ENCODE results near the gene TTLL11. TPM values are rescaled to one million over a fixed set of nuclear protein-coding genes. Genes with fewer than 3 reads are reported as not detected.

The TTLL11 gene
- total and polyA plus RNA-seq, 2 of the 8 experiments (the other 6 are each of a cell fraction or from before 2014, with no cell fraction given): 0.56 to 0.80 TPM

- POLR2A ChIA-PET (ENCODE audit: partially characterized antibody): no interaction called here
- Histone ChIP-seq H3K23me2 (ENCODE audit: low read depth, low read length) (no peaks in the 10 kb centered on the region), H3K4me1 (replicated peaks in 1 of 4; ENCODE audit: control insufficient read depth in 3 of 4, insufficient read depth in 4 of 4, low read length in 3 of 4) (no peaks in the 10 kb centered on the region; a peak in 1 of 7 replicates), H3K27ac (ENCODE audit: low read depth, low read length) (no peak overlapping the region), H3K4ac (replicated peaks; ENCODE audit: insufficient read length, low read depth, low read length) (no peak overlapping the region), H3K79me2 (ENCODE audit: control insufficient read depth in 1 of 2, insufficient read depth in 2 of 2, low read length in 2 of 2) (no peaks in the 10 kb centered on the region), H3K27me3 (replicated peaks in 1 of 4; ENCODE audit: control insufficient read depth in 3 of 4, extremely low read depth in 1 of 4, insufficient read depth in 3 of 4, low read length in 3 of 4) (no peaks in the 10 kb centered on the region), H4K91ac (replicated peaks; ENCODE audit: insufficient read length, low read length) (no peak overlapping the region), H3K9ac (replicated peaks in 1 of 4; ENCODE audit: extremely low read depth in 1 of 4, low read depth in 3 of 4, low read length in 3 of 4) (no peak overlapping the region), H3K14ac (ENCODE audit: insufficient read length) (no peak overlapping the region), H2AFZ (ENCODE audit: low read length) (no peak overlapping the region), H2AK5ac (ENCODE audit: low read depth, low read length) (no peak overlapping the region), H3K56ac (replicated peaks; ENCODE audit: insufficient read length, low read depth, low read length) (no peak overlapping the region), H2BK20ac (ENCODE audit: low read length) (no peak overlapping the region), H4K20me1 (replicated peaks in 1 of 2; ENCODE audit: control insufficient read depth in 1 of 2, insufficient read depth in 2 of 2, low read length in 2 of 2) (no peaks in the 10 kb centered on the region), H2BK12ac (ENCODE audit: low read depth, low read length) (no peak overlapping the region), H3K36me3 (ENCODE audit: control insufficient read depth in 2 of 4, insufficient read depth in 4 of 4, low read length in 3 of 4) (no peaks in the 10 kb centered on the region), H3K23ac (ENCODE audit: insufficient read length) (no peak overlapping the region), H3K18ac (ENCODE audit: extremely low read depth, low read length) (no peak overlapping the region), H3K4me3 (ENCODE audit: extremely low read depth in 1 of 4, insufficient read depth in 2 of 4, low read depth in 3 of 4, low read length in 4 of 4) (no peak overlapping the region), H3K4me2 (ENCODE audit: insufficient read depth in 1 of 2, low read depth in 2 of 2, low read length in 2 of 2) (no peak overlapping the region), H3K79me1 (ENCODE audit: low read depth, low read length) (no peaks in the 10 kb centered on the region), H2BK120ac (replicated peaks; ENCODE audit: low read depth, low read length) (no peak overlapping the region), H3K9me3 (ENCODE audit: insufficient read depth in 2 of 2, low read depth in 1 of 2, low read length in 1 of 2) (no peaks in the 10 kb centered on the region), H4K5ac (ENCODE audit: insufficient read length, low read depth, low read length) (no peak overlapping the region), H2BK15ac (ENCODE audit: low read length) (no peak overlapping the region), H4K8ac (ENCODE audit: extremely low read depth, insufficient read depth, low read length) (no peak overlapping the region), H2BK5ac (ENCODE audit: low read depth, low read length) (no peak overlapping the region)
- DNase-seq (ENCODE audit: low read depth in 1 of 2, low spot score in 2 of 2) (no peak), FAIRE-seq (no peak)
- WGBS, 2 experiments (ENCODE audit: extremely low coverage in 1 of 2, insufficient coverage in 1 of 2, insufficient read length in 1 of 2, insufficient replicate concordance in 2 of 2, low coverage in 1 of 2, low lambda C conversion rate in 2 of 2, missing lambda C conversion rate in 1 of 2): 89% methylated on average over 4 of the region's 4 CpGs; no CpG with 5 or more reads in 1 of the 2 experiments
- CTCF ChIA-PET (ENCODE audit: partially characterized antibody): interaction anchor here (1.0 to 1.1 kb wide), 2 partner anchors 15 to 29 kb away, joined by 3 to 4 read pairs; no protein-coding TSS in a partner anchor
- TF ChIP-seq SP2 (IDR thresholded peaks at IDR 0.05; ENCODE audit: low read length) (no peak), RXRA (IDR thresholded peaks at IDR 0.05; ENCODE audit: insufficient read depth, low read depth, low read length) (no peak), RBBP5 (IDR thresholded peaks at IDR 0.05; ENCODE audit: borderline replicate concordance, low read depth, low read length) (no peak), SUZ12 (IDR thresholded peaks at IDR 0.05; ENCODE audit: low read length) (no peak), TAF7 (optimal IDR thresholded peaks at IDR 0.05; ENCODE audit: borderline replicate concordance, low read depth, low read length) (no peak), GABPA (IDR thresholded peaks at IDR 0.05; ENCODE audit: borderline replicate concordance, insufficient read depth, low read length) (no peak)
Measured at GRCh38 chr9:121915304-121915625, 177.8 kb downstream of the TTLL11 start.

Data from H1 (cell line).